ENCODE results near the gene CTAGE1.

Gene CTAGE1

GRCh38 chr18:22457524-22457923 is 39.8 kb upstream of the CTAGE1 start:
- ChIA-PET CTCF (no interaction called here), POLR2A (no interaction called here)
- no peak for DNase-seq (ENCODE audit: low read depth, low spot score)
- no peak for TF ChIP-seq CTCF (IDR thresholded peaks at IDR 0.05; ENCODE audit: insufficient read depth, low read length, missing control alignments)
- no peak overlapping the region for H3K4me3 ChIP-seq (ENCODE audit: low read depth, low read length)

GRCh38 chr18:22456547-22456946 is 38.8 kb upstream of the CTAGE1 start:
- POLR2A ChIA-PET, result no interaction called here
- DNase-seq (ENCODE audit: low read depth, low spot score), result no peak
- CTCF ChIA-PET, result no interaction called here
- TF ChIP-seq CTCF (IDR thresholded peaks at IDR 0.05; ENCODE audit: insufficient read depth, low read length, missing control alignments), result no peak
- no peak overlapping the region for H3K4me3 ChIP-seq (ENCODE audit: low read depth, low read length)

- DNase-seq (ENCODE audit: low read depth, low spot score), result no peak
Measured at GRCh38 chr18:22456116-22456480, 38.4 kb upstream of the CTAGE1 start.

GRCh38 chr18:22455425-22456115 is 37.9 kb upstream of the CTAGE1 start:
- CTCF ChIA-PET, result interaction anchor here (1.0 kb wide), 1 partner anchor 14 kb away, joined by 3 read pairs; no protein-coding TSS in a partner anchor
- POLR2A ChIA-PET, result no interaction called here
- H3K4me3 ChIP-seq (ENCODE audit: low read depth, low read length), result no peak overlapping the region
- no peak for DNase-seq (ENCODE audit: low read depth, low spot score)
- no peak for TF ChIP-seq CTCF (IDR thresholded peaks at IDR 0.05; ENCODE audit: insufficient read depth, low read length, missing control alignments)

More at GRCh38 chr18:22456116-22456480, 38.4 kb upstream of the CTAGE1 start:
- no peak for TF ChIP-seq CTCF (IDR thresholded peaks at IDR 0.05; ENCODE audit: insufficient read depth, low read length, missing control alignments)
- H3K4me3 ChIP-seq (ENCODE audit: low read depth, low read length), result no peak overlapping the region
- CTCF ChIA-PET, result no interaction called here
- POLR2A ChIA-PET, result no interaction called here

GRCh38 chr18:22453315-22453714 is 35.6 kb upstream of the CTAGE1 start:
- DNase-seq (ENCODE audit: low read depth, low spot score), result no peak
- CTCF ChIA-PET, result interaction anchor here (0.8 to 2.0 kb wide), 3 partner anchors 24 to 283 kb away, joined by 3 to 6 read pairs (median 3); no protein-coding TSS in a partner anchor
- POLR2A ChIA-PET, result no interaction called here
- TF ChIP-seq CTCF (IDR thresholded peaks at IDR 0.05; ENCODE audit: insufficient read depth, low read length, missing control alignments), result no peak
- H3K4me3 ChIP-seq (ENCODE audit: low read depth, low read length), result no peak overlapping the region

GRCh38 chr18:22452226-22452668 is 34.5 kb upstream of the CTAGE1 start:
- POLR2A ChIA-PET, result interaction anchor here (1.2 kb wide), 1 partner anchor 14 kb away, joined by 3 read pairs; no protein-coding TSS in a partner anchor
- H3K4me3 ChIP-seq (ENCODE audit: low read depth, low read length), result no peak overlapping the region
- TF ChIP-seq CTCF (IDR thresholded peaks at IDR 0.05; ENCODE audit: insufficient read depth, low read length, missing control alignments), result no peak
- CTCF ChIA-PET, result interaction anchor here (1.1 to 2.0 kb wide), 3 partner anchors 10 to 110 kb away, joined by 3 to 6 read pairs (median 3); no protein-coding TSS in a partner anchor
- DNase-seq (ENCODE audit: low read depth, low spot score), result no peak

Data from AG04449 (cell line).